GF-D8 (cell line): Measurements from ENCODE around the gene ZNF891.

ENCODE experiments used
- DNase-seq: peaks from one replicate; lab custom pipeline; 2025; lab: John Stamatoyannopoulos, UW

Gene ZNF891

GRCh38 chr12:133061954-133062353 lies 68.1 kb downstream of the ZNF891 start:
- no peak for DNase-seq

- DNase-seq = no peak
Measured at GRCh38 chr12:133058203-133059113, 71.6 kb downstream of the ZNF891 start.

GRCh38 chr12:133057446-133057845 lies 72.6 kb downstream of the ZNF891 start:
- no peak for DNase-seq
